Measurements from ENCODE around the gene FERMT3.

FERMT3 gene

GRCh38 chr11:64264371-64264852 lies 57.9 kb downstream of the FERMT3 start:
- DNase-seq (ENCODE audit: low read depth in 2 of 2): no peak

DNA sequence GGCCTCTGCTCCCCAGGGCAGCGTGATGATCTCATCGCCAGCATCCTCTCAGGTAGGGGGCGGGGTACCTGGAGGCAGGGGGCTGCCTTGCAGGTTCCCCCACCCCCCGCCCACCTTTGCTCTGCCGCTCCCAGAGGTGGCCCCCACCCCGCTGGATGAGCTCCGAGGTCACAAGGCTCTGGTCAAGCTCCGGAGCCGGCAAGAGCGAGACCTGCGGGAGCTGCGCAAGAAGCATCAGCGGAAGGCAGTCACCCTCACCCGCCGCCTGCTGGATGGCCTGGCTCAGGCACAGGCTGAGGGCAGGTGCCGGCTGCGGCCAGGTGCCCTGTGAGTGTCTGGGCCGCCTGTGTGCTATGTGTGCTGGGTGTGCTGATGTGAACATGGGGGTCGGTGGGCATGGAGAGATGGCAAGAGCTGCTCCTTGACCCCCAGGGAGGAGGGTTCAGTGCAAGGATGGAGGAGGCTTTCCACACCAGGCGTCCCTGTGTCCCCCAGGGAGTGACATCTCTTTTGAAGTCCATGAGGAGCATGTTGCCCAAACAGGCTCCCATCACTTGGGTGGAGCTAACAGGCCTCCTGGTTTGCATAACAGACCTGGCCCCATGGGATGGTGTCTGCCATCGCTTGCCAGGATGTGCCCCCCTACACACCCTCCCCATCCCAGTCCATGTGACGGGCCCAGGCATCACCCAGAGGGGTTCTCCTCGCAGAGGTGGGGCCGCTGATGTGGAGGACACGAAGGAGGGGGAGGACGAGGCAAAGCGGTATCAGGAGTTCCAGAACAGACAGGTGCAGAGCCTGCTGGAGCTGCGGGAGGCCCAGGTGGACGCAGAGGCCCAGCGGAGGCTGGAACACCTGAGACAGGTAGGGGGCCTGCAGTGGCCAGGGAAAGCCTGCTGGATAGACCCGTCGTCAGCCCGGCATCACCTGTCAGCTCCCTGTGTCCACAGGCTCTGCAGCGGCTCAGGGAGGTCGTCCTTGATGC lies 58.9 kb downstream of the FERMT3 start:
- no peak for DNase-seq (ENCODE audit: low read depth in 2 of 2)

GRCh38 chr11:64266339-64266738 lies 59.8 kb downstream of the FERMT3 start:
- no peak for DNase-seq (ENCODE audit: low read depth in 2 of 2)

DNA sequence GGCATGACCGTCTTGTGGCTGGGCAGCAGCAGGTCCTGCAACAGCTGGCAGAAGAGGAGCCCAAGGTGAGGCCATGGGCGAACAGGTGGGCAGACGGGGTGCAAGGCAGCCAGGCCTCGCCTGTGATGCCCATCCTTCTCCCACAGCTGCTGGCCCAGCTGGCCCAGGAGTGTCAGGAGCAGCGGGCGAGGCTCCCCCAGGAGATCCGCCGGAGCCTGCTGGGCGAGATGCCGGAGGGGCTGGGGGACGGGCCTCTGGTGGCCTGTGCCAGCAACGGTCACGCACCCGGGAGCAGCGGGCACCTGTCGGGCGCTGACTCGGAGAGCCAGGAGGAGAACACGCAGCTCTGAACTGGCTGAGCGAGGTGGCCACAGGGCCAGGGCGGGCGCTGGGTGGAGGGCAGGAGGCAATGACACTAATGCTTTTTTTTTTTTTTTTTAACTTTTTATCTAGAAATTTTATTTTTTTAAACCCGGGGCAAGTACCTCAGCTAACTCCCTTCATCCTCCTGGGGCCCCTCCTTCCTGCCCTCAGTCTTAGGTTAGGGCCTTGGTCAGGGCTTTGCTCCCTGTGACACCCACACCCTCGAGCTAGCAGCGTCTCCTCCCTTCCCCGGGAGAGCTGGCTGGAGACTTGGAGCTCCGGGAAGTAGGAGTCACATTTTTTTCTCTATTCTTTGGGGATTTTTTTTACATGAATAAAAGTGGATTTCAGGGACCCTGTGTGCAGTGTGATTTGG lies 60.9 kb downstream of the FERMT3 start:
- DNase-seq (ENCODE audit: low read depth in 2 of 2): no peak

DNA sequence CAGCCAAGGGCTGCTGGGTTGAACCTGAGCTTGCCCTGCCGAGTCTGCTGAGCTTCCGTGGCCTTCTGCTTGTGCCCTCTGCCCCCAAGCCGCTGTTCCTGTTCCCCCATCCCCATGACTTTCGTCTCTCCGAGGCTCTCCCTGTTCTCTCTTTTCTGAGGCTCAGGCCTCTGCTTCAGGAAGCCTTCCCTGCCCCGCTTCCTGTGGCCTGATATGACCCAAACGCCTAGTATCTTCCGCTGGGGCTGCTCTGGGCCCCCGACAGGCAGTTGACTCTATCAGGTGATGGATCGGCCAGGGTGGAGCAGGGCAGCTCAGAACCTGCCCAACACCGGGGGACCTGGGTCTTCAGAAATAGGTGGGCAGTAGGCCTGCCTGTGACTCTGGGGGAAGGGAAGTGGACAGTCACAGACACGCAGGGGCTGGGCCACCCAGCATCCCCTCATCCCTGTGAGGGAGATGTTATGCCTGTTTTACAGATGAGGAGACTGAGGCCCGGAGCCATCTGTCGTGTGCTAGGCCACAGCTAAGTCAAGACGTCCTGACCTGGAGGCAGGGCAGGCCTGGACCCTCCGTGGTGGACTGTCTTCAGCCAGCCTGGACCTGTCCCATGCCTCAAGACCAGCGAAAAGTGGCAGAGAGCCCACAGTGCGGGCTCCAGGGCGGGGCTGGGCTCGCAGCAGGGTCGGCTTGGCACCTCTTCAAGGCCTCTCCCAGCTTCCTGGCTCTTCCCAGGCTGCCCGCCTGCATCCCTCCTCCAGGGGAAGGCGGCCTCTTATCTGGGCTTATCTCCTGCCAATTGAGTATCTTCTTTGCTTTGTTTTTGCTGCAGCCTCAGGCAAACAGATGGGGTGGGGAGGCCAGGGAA lies 61.7 kb downstream of the FERMT3 start:
- no peak for DNase-seq (ENCODE audit: low read depth in 2 of 2)

GRCh38 chr11:64268893-64269539 lies 62.5 kb downstream of the FERMT3 start:
- DNase-seq (ENCODE audit: low read depth in 2 of 2): no peak

DNA sequence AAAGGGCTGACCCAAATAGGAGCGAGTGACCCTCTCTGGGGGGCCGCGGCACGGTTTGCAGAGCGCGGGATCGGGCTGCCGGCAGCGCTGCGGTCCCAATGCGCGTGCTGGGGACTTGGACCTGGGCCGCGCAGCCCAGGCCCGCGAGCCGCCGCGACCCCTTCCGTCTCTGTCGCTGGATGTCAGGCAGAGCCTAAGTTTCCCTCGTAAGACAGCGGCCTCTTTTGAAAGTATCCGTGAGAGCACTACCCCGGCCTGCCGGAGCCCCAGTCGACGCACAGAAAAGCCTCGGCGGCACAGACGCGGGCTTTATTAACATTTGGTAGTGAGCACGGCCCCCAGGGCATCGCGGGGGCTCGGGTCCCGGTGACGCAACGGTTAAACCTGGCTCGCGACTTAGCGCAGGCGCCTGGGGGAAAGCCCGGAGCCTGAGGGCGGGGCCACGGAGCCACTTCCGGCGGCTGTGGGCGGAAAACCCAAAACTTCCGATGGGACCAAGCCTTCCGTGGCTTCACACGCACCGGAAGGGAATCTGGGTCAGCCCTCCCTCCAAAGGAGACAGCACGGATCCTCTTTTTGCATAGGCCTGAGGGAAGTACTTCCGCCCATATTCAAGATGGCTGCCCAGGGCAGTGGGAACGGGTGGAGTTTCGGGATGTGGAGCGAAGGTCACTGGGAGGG lies 63.2 kb downstream of the FERMT3 start:
- peak; percentile 94 to 95 for DNase-seq (ENCODE audit: low read depth in 2 of 2)
